IMR-90 (cell line): ENCODE data around the gene GLRA2. TPM values are rescaled to one million over a fixed set of nuclear protein-coding genes. Genes with fewer than 3 reads are reported as not detected.

Source experiments
- ATAC-seq: fragments of 200-7000 bp; cut with Tn5 transposase; 2 replicates; pipeline ENCODE4 v1.9.1; 2020; ENCODE audit warnings: low read depth, mild to moderate bottlenecking, moderate library complexity
- BruUV-seq: library from RNA; stranded (reverse); fragments of 400-500 nt; replicated peaks from 2 replicates; lab custom pipeline; 2021; lab: Mats Ljungman, UMichigan
- CTCF ChIA-PET: fragments of 300-600 bp; formaldehyde crosslinking; extraction: SDS; loops from one replicate; lab custom pipeline; 2021; ENCODE audit warnings: antibody characterized with exemption; lab: Yijun Ruan, JAX
- POLR2A ChIA-PET: fragments of 300-600 bp; sonication (Branson Sonifier 250); formaldehyde crosslinking; loops from one replicate; lab custom pipeline; 2022; ENCODE audit warnings: antibody characterized with exemption; ENCODE audit not compliant: unreplicated experiment; lab: Charles Lee
- DNase-seq: peaks from one replicate; pipeline ENCODE4 v3.0.0; 2013
- H2AFZ ChIP-seq: replicated peaks from 2 replicates; pipeline ENCODE3; 2013; ENCODE audit warnings: low read length, mild to moderate bottlenecking; ENCODE audit not compliant: poor library complexity
- H2AK5ac ChIP-seq: 2 replicates; pipeline ENCODE4 v1.6.1; 2013; ENCODE audit warnings: low read depth, low read length, inconsistent platforms
- H2AK9ac ChIP-seq: replicated peaks from 2 replicates; pipeline ENCODE3; 2013; ENCODE audit warnings: mild to moderate bottlenecking, low read depth, low read length, moderate library complexity; ENCODE audit not compliant: poor library complexity
- H2BK120ac ChIP-seq: 2 replicates; pipeline ENCODE4 v1.6.1; 2013; ENCODE audit warnings: low read depth, low read length, inconsistent platforms
- H2BK15ac ChIP-seq: 3 replicates; pipeline ENCODE4 v1.6.1; 2013; ENCODE audit warnings: low read depth, low read length, inconsistent platforms
- H2BK20ac ChIP-seq: 2 replicates; pipeline ENCODE4 v1.6.1; 2013; ENCODE audit warnings: low read depth, mild to moderate bottlenecking, inconsistent platforms, low read length, moderate library complexity
- H2BK5ac ChIP-seq: 2 replicates; pipeline ENCODE4 v1.6.1; 2013; ENCODE audit warnings: mild to moderate bottlenecking, low read depth, low read length, inconsistent platforms; ENCODE audit not compliant: poor library complexity, severe bottlenecking
- H3K14ac ChIP-seq: replicated peaks from 2 replicates; pipeline ENCODE4 v1.6.1; 2013; ENCODE audit warnings: low read depth, low read length, inconsistent platforms
- H3K18ac ChIP-seq: 2 replicates; pipeline ENCODE4 v1.6.1; 2013; ENCODE audit warnings: low read depth, low read length, control low read depth
- H3K23ac ChIP-seq: 2 replicates; pipeline ENCODE4 v1.6.1; 2013; ENCODE audit warnings: low read depth, low read length, inconsistent platforms
- H3K27ac ChIP-seq: 2 replicates; pipeline ENCODE4 v1.5.1; 2013; ENCODE audit warnings: mild to moderate bottlenecking, control low read depth, low read length; ENCODE audit not compliant: insufficient read depth
- H3K27me3 ChIP-seq: 2 replicates; pipeline ENCODE4 v1.6.1; 2013; ENCODE audit warnings: low read length; ENCODE audit not compliant: control insufficient read depth, insufficient read depth
- H3K36me3 ChIP-seq: 2 replicates; pipeline ENCODE4 v1.6.1; 2013; ENCODE audit warnings: low read length, mixed read lengths; ENCODE audit not compliant: control insufficient read depth, insufficient read depth
- H3K4ac ChIP-seq: 2 replicates; pipeline ENCODE4 v1.6.1; 2013; ENCODE audit warnings: low read depth, low read length, inconsistent platforms
- H3K4me1 ChIP-seq: 2 replicates; pipeline ENCODE4 v1.6.1; 2013; ENCODE audit warnings: low read length, mixed read lengths; ENCODE audit not compliant: control insufficient read depth, insufficient read depth
- H3K4me2 ChIP-seq: 2 replicates; pipeline ENCODE4 v1.6.1; 2013; ENCODE audit warnings: low read depth, mild to moderate bottlenecking, control low read depth, low read length, moderate library complexity
- H3K4me3 ChIP-seq: 2 replicates; pipeline ENCODE4 v1.5.1; 2013; ENCODE audit warnings: low read depth, mild to moderate bottlenecking, control low read depth, low read length, moderate library complexity; ENCODE audit not compliant: insufficient read depth
- H3K56ac ChIP-seq: 2 replicates; pipeline ENCODE4 v1.6.1; 2013; ENCODE audit warnings: low read length, inconsistent platforms; ENCODE audit not compliant: insufficient read depth; ENCODE audit errors: extremely low read depth
- H3K79me1 ChIP-seq, 2 experiments: 2 replicates each; pipeline ENCODE4 v1.6.1; 2013; ENCODE audit warnings: low read length in 2 of 2, inconsistent platforms in 1 of 2, low read depth in 1 of 2
- H3K9ac ChIP-seq: 2 replicates; pipeline ENCODE4 v1.6.1; 2013; ENCODE audit warnings: low read depth, low read length, control low read depth
- H3K9me1 ChIP-seq: 2 replicates; pipeline ENCODE4 v1.6.1; 2013; ENCODE audit warnings: low read length, inconsistent platforms; ENCODE audit not compliant: insufficient read depth
- H3K9me3 ChIP-seq: 2 replicates; pipeline ENCODE4 v1.6.1; 2013; ENCODE audit warnings: low read length; ENCODE audit not compliant: control insufficient read depth, insufficient read depth
- H4K20me1 ChIP-seq: 2 replicates; pipeline ENCODE4 v1.6.1; 2013; ENCODE audit warnings: low read length, inconsistent platforms; ENCODE audit not compliant: insufficient read depth
- H4K5ac ChIP-seq: 2 replicates; pipeline ENCODE4 v1.6.1; 2013; ENCODE audit warnings: mild to moderate bottlenecking, low read depth, low read length, control low read depth
- H4K8ac ChIP-seq, 2 experiments: 2 replicates each; pipeline ENCODE4 v1.6.1; 2013; ENCODE audit warnings: low read depth in 2 of 2, low read length in 2 of 2, control low read depth in 1 of 2, inconsistent platforms in 1 of 2
- H4K91ac ChIP-seq: 2 replicates; pipeline ENCODE4 v1.6.1; 2013; ENCODE audit warnings: low read depth, low read length, inconsistent platforms; ENCODE audit not compliant: insufficient read depth
- BHLHE40 ChIP-seq: fragments of 150-350 bp; IDR thresholded peaks from 2 replicates; pipeline ENCODE4 v1.6.1; 2016; ENCODE audit warnings: mild to moderate bottlenecking, low read depth, low read length
- CEBPB ChIP-seq: IDR thresholded peaks from 2 replicates; pipeline ENCODE4 v1.6.1; 2012; ENCODE audit warnings: low read depth, low read length, improper control_type of control experiment
- CHD1 ChIP-seq: IDR thresholded peaks from 2 replicates; pipeline ENCODE4 v1.6.1; 2012; ENCODE audit warnings: low read depth, low read length, improper control_type of control experiment
- CTCF ChIP-seq: conservative IDR thresholded peaks from 2 replicates; pipeline ENCODE4 v1.5.1; 2012; ENCODE audit warnings: mild to moderate bottlenecking, low read depth, low read length, improper control_type of control experiment
- ELK1 ChIP-seq: fragments of 150-350 bp; IDR thresholded peaks from 2 replicates; pipeline ENCODE4 v1.6.1; 2016; ENCODE audit warnings: low read depth, mild to moderate bottlenecking, low read length, moderate library complexity, borderline replicate concordance
- FOS ChIP-seq: fragments of 150-350 bp; IDR thresholded peaks from 2 replicates; pipeline ENCODE4 v1.6.1; 2016; ENCODE audit warnings: low read depth, low read length
- MAFK ChIP-seq: IDR thresholded peaks from 2 replicates; pipeline ENCODE4 v1.6.1; 2012; ENCODE audit warnings: low read depth, low read length, improper control_type of control experiment
- MAZ ChIP-seq: IDR thresholded peaks from 2 replicates; pipeline ENCODE4 v1.6.1; 2012; ENCODE audit warnings: low read depth, mild to moderate bottlenecking, low read length, improper control_type of control experiment, moderate library complexity, borderline replicate concordance
- MXI1 ChIP-seq: IDR thresholded peaks from 2 replicates; pipeline ENCODE4 v1.6.1; 2012; ENCODE audit warnings: low read depth, mild to moderate bottlenecking, low read length, moderate library complexity, borderline replicate concordance
- NFE2L2 ChIP-seq: fragments of 150-350 bp; IDR thresholded peaks from 2 replicates; pipeline ENCODE4 v1.6.1; 2016; ENCODE audit warnings: low read depth, mild to moderate bottlenecking, low read length
- POLR2A ChIP-seq: IDR thresholded peaks from 2 replicates; pipeline ENCODE4 v1.6.1; 2012; ENCODE audit warnings: mild to moderate bottlenecking, low read depth, low read length
- RAD21 ChIP-seq: IDR thresholded peaks from 2 replicates; pipeline ENCODE4 v1.6.1; 2012; ENCODE audit warnings: low read length, improper control_type of control experiment
- RCOR1 ChIP-seq: IDR thresholded peaks from 2 replicates; pipeline ENCODE4 v1.6.1; 2012; ENCODE audit warnings: mild to moderate bottlenecking, low read length, improper control_type of control experiment; ENCODE audit not compliant: insufficient replicate concordance
- RFX5 ChIP-seq: IDR thresholded peaks from 2 replicates; pipeline ENCODE4 v1.8.0; 2012; ENCODE audit warnings: low read depth, mild to moderate bottlenecking, low read length, moderate library complexity
- SMC3 ChIP-seq: fragments of 150-350 bp; IDR thresholded peaks from 2 replicates; pipeline ENCODE4 v1.6.1; 2016; ENCODE audit warnings: low read depth, mild to moderate bottlenecking, antibody characterized with exemption, low read length, moderate library complexity
- USF2 ChIP-seq: fragments of 150-350 bp; IDR thresholded peaks from 2 replicates; pipeline ENCODE4 v1.6.1; 2017; ENCODE audit warnings: mild to moderate bottlenecking, antibody characterized with exemption, low read length, low read depth
- WGBS, 2 experiments: methylation state at CpG; one replicate each; pipeline versions ENCODE4 v1.1.5 to v1.1.7; 2013; ENCODE audit warnings: missing lambda C conversion rate in 2 of 2; ENCODE audit not compliant: insufficient read length in 1 of 2; ENCODE audit errors: extremely low coverage in 2 of 2; 5-methylcytosine and 5-hydroxymethylcytosine counted together
- dilution Hi-C: fragments of 300-500 bp; cut with HindIII; formaldehyde crosslinking; loops from one replicate; pipeline ENCODE4 v1.14.3; 2018; ENCODE audit warnings: low sequenced_read_pairs; ENCODE audit not compliant: unreplicated experiment
- in situ Hi-C: fragments of 300-500 bp; cut with MboI; formaldehyde crosslinking; loops from 3 replicates; pipeline ENCODE4 v1.14.3; 2019; ENCODE audit warnings: low sequenced_read_pairs, inconsistent platforms, mixed read lengths
- intact Hi-C: fragments of 100-400 bp; cut with micrococcal nuclease; formaldehyde crosslinking; loops from 2 replicates; pipeline ENCODE4 v1.10.0; 2022
- polyA plus RNA-seq, 3 experiments: library from polyadenylated mRNA; depleted of rRNA; stranded (reverse); fragments of >200 nt; gene quantifications; 2 replicates each; pipeline ENCODE4 v1.2.3, GENCODE V29; 2012; ENCODE audit warnings: low replicate concordance in 1 of 3
- total RNA-seq: library from RNA; depleted of rRNA; stranded (reverse); fragments of >200 nt; gene quantifications from 2 replicates; pipeline ENCODE4 v1.2.3, GENCODE V29; 2012

GLRA2 gene
- total and polyA plus RNA-seq, 2 of the 4 experiments (the other 2 are of a cell fraction): not detected

- no peak overlapping the region for H2AK9ac ChIP-seq
- H3K36me3 ChIP-seq: no peaks in the 10 kb centered on the region
- no peaks in the 10 kb centered on the region for H4K20me1 ChIP-seq
- no peak overlapping the region for H4K5ac ChIP-seq
- BruUV-seq: no TSS peak
- dilution Hi-C loops (no loop called here), in situ Hi-C loops (no loop called here), intact Hi-C loops (no loop called here)
- no peaks in the 10 kb centered on the region for H3K79me1 ChIP-seq
- CTCF ChIA-PET: no interaction called here
- H2BK120ac ChIP-seq: no peak overlapping the region
- no peak overlapping the region for H3K27ac ChIP-seq
- H3K9me3 ChIP-seq: no peaks in the 10 kb centered on the region
- H3K9ac ChIP-seq: no peak overlapping the region
- no peak for ATAC-seq
- H2AFZ ChIP-seq: no peak overlapping the region
- H3K56ac ChIP-seq: no peak overlapping the region
- H2BK5ac ChIP-seq: no peak overlapping the region
- H3K4me2 ChIP-seq: no peak overlapping the region
- no peaks in the 10 kb centered on the region for H3K27me3 ChIP-seq
- no peak overlapping the region for H3K18ac ChIP-seq
- POLR2A ChIA-PET: no interaction called here
- no peaks in the 10 kb centered on the region for H3K4me1 ChIP-seq
- no peak overlapping the region for H2BK15ac ChIP-seq
- no peak overlapping the region for H2AK5ac ChIP-seq
- H4K8ac ChIP-seq: no peak overlapping the region
- H3K23ac ChIP-seq: no peak overlapping the region
- WGBS, 2 experiments: no CpG with 5 or more reads among the region's 2 CpGs
- no peak for DNase-seq
- no peak overlapping the region for H3K14ac ChIP-seq
- no peak overlapping the region for H4K91ac ChIP-seq
- H3K4ac ChIP-seq: no peak overlapping the region
- H2BK20ac ChIP-seq: no peak overlapping the region
- no peak overlapping the region for H3K4me3 ChIP-seq
- no peaks in the 10 kb centered on the region for H3K9me1 ChIP-seq
- no peak for TF ChIP-seq MAFK
- no peak for TF ChIP-seq RAD21
- TF ChIP-seq FOS: no peak
- TF ChIP-seq CEBPB: no peak
- no peak for TF ChIP-seq CHD1
- TF ChIP-seq ELK1: no peak
- TF ChIP-seq RCOR1: no peak
- no peak for TF ChIP-seq RFX5
- no peak for TF ChIP-seq MAZ
- no peak for TF ChIP-seq NFE2L2
- no peak for TF ChIP-seq SMC3
- TF ChIP-seq BHLHE40: no peak
- no peak for TF ChIP-seq USF2
- no peak for TF ChIP-seq POLR2A
- TF ChIP-seq MXI1: no peak
- TF ChIP-seq CTCF: no peak
Measured at GRCh38 chrX:14591976-14592375, 62.6 kb downstream of the GLRA2 start.
